GM12801 (cell line): ENCODE data around the gene GLCCI1.

Experiments used
- CTCF ChIP-seq: IDR thresholded peaks from one replicate; pipeline ENCODE4 v1.5.1; 2011; ENCODE audit warnings: control low read depth; ENCODE audit not compliant: insufficient read length; ENCODE audit errors: extremely low read depth

The GLCCI1 gene

GRCh38 chr7:7924303-7924702, 44.3 kb upstream of the GLCCI1 start:
- TF ChIP-seq CTCF, result no peak

GRCh38 chr7:7931626-7932025, 37.0 kb upstream of the GLCCI1 start:
- TF ChIP-seq CTCF, result no peak

- no peak for TF ChIP-seq CTCF
Observed at GRCh38 chr7:7932553-7932952, 36.0 kb upstream of the GLCCI1 start.

- TF ChIP-seq CTCF, result no peak
Observed at GRCh38 chr7:7933915-7934526, 34.6 kb upstream of the GLCCI1 start.

GRCh38 chr7:7934945-7935344, 33.7 kb upstream of the GLCCI1 start:
- TF ChIP-seq CTCF, result no peak

- no peak for TF ChIP-seq CTCF
Observed at GRCh38 chr7:7938471-7938870, 30.1 kb upstream of the GLCCI1 start.

GRCh38 chr7:7943951-7944350, 24.6 kb upstream of the GLCCI1 start:
- no peak for TF ChIP-seq CTCF
